ENCODE results near the gene PTRH1.

The PTRH1 gene

GRCh38 chr9:127715470-127716337 lies at the start of gene PTRH1, which contains the start of gene TTC16:
TSS of gene PTRH1 (minus strand) at chr9:127715663. CDS start at chr9:127715639, 24 bp downstream.
TSS of gene TTC16 (plus strand) at chr9:127716079. CDS start at chr9:127716146, 67 bp downstream.
- POLR2A ChIA-PET = interaction anchor here (1.0 to 1.1 kb wide), 2 partner anchors 19 to 25 kb away, joined by 3 to 5 read pairs; partner anchors contain the start of gene TOR2A
- peak within 1 kb of the TSS; percentile 75 for H3K4me3 ChIP-seq (ENCODE audit: low read depth, low read length)
- CTCF ChIA-PET = interaction anchor here (0.9 to 4.3 kb wide), 10 partner anchors 15 to 206 kb away, joined by 3 to 34 read pairs (median 3); partner anchors contain the start of gene TOR2A
- peak; percentile 46 for DNase-seq (ENCODE audit: low read depth, low spot score)
- TF ChIP-seq, protein P1, sequence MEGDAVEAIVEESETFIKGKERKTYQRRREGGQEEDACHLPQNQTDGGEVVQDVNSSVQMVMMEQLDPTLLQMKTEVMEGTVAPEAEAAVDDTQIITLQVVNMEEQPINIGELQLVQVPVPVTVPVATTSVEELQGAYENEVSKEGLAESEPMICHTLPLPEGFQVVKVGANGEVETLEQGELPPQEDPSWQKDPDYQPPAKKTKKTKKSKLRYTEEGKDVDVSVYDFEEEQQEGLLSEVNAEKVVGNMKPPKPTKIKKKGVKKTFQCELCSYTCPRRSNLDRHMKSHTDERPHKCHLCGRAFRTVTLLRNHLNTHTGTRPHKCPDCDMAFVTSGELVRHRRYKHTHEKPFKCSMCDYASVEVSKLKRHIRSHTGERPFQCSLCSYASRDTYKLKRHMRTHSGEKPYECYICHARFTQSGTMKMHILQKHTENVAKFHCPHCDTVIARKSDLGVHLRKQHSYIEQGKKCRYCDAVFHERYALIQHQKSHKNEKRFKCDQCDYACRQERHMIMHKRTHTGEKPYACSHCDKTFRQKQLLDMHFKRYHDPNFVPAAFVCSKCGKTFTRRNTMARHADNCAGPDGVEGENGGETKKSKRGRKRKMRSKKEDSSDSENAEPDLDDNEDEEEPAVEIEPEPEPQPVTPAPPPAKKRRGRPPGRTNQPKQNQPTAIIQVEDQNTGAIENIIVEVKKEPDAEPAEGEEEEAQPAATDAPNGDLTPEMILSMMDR (IDR thresholded peaks at IDR 0.05; ENCODE audit: insufficient read depth, low read length, missing control alignments) = no peak

DNA sequence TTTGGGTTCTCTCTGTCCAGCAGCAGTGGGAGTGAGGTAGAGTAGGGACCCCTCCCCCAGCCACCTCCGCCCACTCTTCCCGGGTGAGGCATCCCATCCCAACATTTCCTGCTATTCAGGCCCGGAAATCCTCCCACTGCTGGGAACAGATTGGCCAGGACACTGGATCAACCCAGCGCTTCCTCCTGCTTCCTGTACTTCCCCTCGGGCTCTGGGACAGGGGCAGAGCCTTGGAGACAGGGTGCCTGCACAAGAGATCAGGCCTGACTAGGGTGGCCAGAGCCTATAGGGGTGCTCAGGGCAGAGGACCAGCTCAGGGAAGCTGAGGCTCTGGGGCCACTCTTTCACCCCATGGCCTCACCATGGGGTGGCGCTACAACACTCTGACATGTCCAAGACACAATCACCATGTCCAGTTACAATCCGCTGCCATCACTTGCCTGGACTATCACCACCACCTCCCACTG lies 48.5 kb upstream of the PTRH1 start:
- TF ChIP-seq, protein P1 (IDR thresholded peaks at IDR 0.05; ENCODE audit: insufficient read depth, low read length, missing control alignments) = no peak
- POLR2A ChIA-PET = no interaction called here
- CTCF ChIA-PET = interaction anchor here (0.8 to 2.1 kb wide), 4 partner anchors 21 to 157 kb away, joined by 3 to 4 read pairs (median 4); partner anchors contain the start of gene CDK9
- H3K4me3 ChIP-seq (ENCODE audit: low read depth, low read length) = no peak overlapping the region
- no peak for DNase-seq (ENCODE audit: low read depth, low spot score)

DNA sequence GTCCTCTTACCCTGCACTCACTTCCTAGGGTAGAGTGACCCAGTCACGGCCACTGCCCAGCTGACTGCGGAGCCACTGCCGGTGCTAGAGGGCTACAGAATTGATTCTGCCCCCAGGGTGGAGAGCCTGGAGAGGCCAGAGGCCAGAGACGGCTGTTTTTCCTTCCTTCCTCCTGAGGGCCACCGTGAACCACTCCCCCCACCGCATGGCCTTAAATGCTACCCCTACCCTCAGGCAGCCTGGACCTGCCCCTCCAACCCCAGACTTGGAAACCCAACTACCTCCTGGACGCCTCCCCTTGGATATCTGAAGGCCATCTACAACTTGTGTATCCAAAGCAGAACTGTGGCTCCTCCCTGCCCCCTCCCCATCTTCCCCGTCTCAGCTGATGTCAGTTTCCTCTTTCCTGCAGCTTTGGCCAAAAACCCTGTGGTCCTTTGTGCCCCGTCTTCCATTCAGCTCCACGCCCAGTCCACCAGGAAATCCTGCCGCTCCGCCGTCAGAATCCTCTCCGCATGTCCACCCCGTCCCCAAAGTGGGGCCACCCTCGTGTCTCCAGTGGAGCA lies 46.7 kb upstream of the PTRH1 start:
- POLR2A ChIA-PET = no interaction called here
- TF ChIP-seq, protein P1 (IDR thresholded peaks at IDR 0.05; ENCODE audit: insufficient read depth, low read length, missing control alignments) = no peak
- DNase-seq (ENCODE audit: low read depth, low spot score) = no peak
- no peak overlapping the region for H3K4me3 ChIP-seq (ENCODE audit: low read depth, low read length)
- CTCF ChIA-PET = interaction anchor here (0.7 to 2.1 kb wide), 3 partner anchors 28 to 159 kb away, joined by 3 to 4 read pairs (median 4); partner anchors contain the start of gene TOR2A

DNA sequence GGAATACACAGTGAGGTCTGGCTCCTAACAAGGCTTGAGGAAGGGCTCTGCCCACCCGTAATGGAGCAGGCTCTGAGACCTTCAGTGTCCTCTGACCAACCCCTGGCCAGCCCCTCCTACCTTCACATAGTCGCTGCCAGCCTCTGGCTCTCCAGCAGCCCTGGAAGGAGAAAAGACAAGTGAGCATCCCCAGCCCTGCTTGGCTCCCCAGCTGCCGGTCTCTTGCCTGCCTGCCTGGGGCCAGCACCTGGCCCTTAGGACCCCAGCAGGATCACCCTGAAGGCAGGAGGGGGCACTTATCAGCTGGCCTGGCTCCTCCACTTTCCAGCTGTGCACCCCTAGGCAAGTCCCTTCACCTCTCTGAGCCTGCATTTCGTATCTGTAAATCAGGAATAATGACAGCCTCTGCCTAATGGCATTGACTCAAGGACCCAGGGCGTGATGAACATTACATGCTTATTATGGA lies 46.1 kb upstream of the PTRH1 start:
- TF ChIP-seq, protein P1 (IDR thresholded peaks at IDR 0.05; ENCODE audit: insufficient read depth, low read length, missing control alignments) = no peak
- H3K4me3 ChIP-seq (ENCODE audit: low read depth, low read length) = no peak overlapping the region
- DNase-seq (ENCODE audit: low read depth, low spot score) = no peak
- ChIA-PET POLR2A (interaction anchor here (0.5 kb wide), 1 partner anchor 14 kb away, joined by 5 read pairs; no protein-coding TSS in a partner anchor), CTCF (no interaction called here)

DNA sequence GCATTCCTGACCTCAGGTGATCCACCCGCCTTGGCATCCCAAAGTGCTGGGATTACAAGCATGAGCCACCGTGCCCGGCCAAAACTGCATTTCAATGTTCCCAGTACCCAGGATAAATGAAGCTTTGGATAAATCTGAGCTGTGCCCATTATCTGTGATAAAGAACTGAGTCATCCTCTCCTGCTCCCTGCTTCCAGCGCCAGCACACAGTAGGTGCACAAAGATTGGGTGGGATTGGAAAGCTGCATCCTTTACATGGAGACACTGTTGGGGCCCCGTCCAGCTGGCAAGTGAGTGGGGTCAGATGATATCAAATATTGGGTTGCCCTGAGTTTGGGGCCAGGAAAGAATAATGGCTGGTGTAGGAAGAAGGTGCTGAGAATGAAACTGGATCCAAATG lies 45.6 kb upstream of the PTRH1 start:
- no peak for DNase-seq (ENCODE audit: low read depth, low spot score)
- no peak overlapping the region for H3K4me3 ChIP-seq (ENCODE audit: low read depth, low read length)
- TF ChIP-seq, protein P1 (IDR thresholded peaks at IDR 0.05; ENCODE audit: insufficient read depth, low read length, missing control alignments) = no peak
- ChIA-PET CTCF (interaction anchor here (1.4 kb wide), 1 partner anchor 26 kb away, joined by 5 read pairs; the partner anchor contains the start of gene TOR2A), POLR2A (interaction anchor here (0.5 kb wide), 1 partner anchor 14 kb away, joined by 5 read pairs; no protein-coding TSS in a partner anchor)
